CD4-positive, alpha-beta T cell treated with Interferon alpha-2 for 1 hour (primary cell): Measurements from ENCODE around the gene TMEM258.

Experiments
- DNase-seq, 2 donors: peaks; one replicate each; pipeline ENCODE4 v3.0.0-alpha.2; 2020 to 2022

Gene TMEM258

DNA sequence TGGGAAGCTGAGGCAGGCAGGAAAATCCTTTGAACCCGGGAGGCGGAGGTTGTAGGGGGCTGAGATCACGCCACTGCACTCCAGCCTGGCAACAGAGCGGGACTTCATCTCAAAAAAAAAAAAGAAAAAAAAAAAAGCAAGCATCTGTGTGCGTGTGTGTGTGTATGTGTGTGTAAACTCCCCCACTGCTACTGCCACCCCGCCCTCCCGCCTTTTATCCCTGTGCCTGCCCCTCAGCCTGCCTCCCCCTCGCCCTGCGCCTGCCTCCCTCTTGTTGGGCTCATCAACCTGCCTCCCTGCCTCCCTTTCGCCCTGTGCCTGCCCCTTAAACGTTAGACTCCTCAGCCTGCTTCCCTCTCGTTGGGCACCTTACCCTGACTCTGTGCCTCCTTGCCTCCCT lies 18.0 kb downstream of the TMEM258 start:
- no peak for DNase-seq

DNA sequence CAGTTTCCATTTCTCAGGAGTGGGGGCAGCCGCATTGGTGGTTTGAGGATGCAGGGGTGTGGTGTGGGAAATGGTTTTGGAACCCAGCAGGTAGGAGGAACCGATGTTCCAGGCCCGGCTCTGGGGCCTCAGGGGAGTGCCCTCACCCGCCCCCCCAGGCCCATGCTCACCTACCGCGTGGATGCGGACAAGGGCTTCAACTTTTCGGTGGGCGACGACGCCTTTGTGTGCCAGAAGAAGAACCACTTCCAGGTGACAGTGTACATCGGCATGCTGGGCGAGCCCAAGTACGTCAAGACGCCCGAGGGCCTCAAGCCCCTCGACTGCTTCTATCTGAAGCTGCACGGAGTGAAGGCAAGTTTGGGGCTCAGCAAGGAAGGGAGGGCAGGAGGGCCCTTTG lies 18.6 kb downstream of the TMEM258 start:
- no peak for DNase-seq

DNA sequence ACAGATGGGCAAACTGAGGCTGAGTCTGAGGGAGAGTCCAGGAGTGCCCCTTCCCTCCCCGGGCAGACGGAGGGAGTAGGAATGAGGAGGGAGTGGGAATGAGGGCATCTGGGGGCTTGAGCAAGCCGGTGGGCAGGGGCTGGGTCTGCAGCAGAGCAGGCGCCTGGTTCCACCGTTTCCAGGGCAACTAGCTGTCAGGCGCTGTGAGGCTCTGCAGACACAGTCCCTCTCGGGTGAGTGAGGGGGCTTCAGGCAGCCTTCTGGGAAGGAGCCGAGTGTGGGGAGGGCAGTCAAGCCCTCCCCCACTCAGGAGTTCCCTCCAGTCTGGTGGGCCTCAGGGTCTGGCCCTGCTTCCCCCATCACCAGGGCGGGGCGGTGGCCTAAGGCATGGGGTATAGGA lies 19.0 kb downstream of the TMEM258 start:
- DNase-seq: no peak

DNA sequence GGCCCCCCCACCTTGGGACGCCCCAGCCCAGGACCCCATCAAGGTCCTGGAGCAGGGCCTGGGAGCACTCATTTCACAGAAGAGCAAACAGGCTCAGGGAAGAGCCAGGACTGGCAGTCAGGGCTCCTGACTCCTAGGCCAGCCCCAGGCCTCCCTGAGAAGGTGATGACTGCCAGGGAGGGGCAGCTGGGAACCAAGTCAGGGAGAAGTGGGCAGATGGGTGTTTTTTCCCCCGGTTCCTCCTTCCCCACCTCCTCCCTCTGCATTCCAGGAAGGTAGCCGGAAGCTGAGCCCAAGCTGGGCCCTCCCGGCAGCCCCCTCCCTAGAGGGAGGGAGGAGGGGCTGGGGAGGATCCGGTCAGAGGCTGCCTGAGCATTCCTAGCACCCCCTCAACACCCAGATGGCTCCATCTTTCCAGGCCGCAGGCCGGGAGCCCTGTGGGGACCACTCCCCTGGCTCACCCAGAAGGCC lies 20.4 kb downstream of the TMEM258 start:
- no peak for DNase-seq

DNA sequence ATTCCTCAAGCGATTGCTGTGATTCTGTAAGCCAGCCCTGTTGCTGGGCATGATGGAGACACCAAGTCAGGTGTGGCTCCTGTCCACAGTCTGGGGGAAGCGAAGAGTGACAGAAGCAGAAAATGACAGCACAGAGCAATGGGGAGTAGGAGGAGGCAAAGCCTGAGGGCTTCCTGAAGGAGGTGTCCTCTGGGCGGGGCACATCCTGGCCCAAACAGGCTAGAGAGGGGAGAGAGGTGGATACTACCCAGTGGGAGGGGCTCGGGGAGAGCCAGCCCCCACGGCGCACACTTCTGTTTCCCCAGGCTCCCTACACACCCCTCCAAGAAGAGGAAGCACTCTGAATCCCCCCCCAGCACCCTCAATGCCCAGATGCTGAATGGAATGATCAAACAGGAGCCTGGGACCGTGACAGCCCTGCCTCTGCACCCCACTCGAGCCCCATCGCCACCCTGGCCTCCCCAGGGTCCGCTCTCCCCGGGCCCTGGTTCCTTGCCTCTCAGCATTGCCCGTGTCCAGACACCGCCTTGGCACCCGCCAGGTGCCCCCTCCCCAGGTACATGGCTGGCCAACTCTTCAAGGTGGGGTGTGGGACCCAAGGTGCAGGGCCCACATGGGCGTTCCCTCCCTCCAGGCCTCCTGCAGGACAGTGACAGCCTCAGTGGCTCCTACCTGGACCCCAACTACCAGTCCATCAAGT lies 21.1 kb downstream of the TMEM258 start:
- no peak for DNase-seq

DNA sequence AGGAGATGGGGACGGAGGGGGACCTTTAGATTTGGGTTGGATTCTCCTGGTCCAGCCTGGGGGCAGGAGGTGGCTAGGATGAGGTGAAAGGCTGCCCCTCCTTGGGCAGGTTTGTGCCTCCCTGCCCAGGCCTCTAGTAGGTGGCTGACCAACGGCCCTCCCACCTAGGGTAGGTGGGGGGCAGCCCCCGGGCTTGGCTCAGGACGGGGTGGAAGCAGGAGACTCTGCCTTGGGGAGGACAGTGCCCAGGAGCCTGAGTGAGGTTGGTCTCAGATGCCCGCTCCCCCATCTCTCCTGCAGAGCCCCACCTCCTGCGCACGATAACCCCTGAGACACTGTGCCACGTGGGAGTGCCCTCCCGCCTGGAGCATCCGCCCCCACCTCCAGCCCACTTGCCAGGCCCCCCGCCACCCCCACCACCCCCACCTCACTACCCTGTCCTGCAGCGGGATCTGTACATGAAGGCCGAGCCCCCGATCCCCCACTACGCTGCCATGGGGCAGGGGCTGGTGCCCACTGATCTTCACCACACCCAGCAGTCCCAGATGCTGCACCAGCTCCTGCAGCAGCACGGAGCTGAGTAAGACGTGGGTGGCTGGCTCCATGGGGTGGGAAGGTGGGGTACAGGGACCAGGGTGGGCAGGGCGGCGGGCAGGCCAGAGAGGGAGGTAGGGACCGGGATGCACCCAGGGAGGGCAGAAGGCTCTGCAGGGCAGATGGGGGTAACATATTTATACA lies 22.3 kb downstream of the TMEM258 start:
- no peak for DNase-seq

DNA sequence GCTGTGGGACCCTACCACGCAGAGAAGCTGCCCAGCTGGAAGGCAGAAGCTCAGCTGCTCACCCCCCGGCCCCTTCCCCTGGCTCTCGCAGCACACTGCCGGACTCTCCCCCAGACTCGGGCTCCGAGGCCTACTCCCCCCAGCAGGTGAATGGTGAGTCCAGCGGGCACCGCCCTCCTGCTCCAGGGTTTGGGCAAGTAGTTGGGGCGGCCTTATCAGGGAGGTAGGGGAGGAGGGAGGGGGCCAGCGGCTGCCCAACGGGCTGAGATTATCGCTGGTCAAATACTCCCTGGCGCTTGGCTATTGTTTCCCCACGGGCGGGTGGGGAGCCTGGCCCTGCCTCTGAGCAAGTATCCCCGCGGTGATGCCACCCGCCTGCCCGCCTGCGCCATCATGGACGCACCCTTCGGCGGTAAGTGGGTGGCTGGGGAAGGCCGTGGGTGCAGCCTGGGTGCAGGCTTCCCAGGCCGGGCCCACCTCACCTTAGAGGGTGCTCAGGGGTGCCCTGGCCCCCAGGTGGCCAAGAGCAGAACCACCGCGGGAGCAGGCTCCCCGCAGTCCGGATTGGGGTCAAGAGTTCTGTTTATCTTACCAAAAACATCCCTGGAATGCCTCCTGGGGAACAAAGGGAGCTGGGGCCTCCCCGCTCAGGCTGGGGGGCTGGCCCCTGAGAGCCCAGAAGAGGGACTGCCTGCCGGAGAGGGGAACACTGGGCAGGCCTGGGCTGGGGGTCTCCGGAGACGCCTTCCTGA lies 23.1 kb downstream of the TMEM258 start:
- DNase-seq: no peak

DNA sequence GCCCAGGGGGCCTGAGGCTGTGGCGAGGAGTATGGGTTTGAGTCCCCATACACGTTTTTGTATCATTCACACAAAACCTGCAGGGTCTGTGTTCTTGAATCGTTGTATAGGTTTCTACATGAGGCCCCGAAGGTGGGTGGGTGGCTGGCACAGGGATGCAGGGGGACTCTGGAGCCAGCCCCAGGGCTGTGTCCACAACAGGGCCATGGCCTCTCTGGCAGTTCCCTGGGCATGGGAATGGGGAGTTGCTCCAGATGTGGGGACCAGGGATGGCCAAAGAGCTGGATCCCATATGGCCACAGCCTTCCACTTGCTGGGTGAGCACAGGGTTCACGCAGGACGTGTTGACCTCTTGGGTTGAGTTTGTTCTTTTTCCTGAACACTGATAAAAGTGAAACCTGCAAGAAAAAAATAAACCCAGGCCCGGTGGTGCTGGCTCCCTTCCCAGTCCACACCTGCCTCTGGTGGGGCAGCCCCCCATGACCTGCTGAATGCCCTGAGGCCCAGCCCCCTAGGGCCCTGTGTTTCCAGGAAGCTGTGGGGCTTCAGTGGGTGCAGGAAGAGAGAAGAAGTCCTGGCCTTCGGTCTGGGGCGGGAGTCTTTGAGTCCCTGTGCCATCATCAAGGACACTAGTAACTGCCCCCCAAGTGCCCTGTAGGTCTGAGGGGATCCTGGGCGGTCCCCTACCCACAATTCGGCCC lies 23.9 kb downstream of the TMEM258 start:
- no peak for DNase-seq

DNA sequence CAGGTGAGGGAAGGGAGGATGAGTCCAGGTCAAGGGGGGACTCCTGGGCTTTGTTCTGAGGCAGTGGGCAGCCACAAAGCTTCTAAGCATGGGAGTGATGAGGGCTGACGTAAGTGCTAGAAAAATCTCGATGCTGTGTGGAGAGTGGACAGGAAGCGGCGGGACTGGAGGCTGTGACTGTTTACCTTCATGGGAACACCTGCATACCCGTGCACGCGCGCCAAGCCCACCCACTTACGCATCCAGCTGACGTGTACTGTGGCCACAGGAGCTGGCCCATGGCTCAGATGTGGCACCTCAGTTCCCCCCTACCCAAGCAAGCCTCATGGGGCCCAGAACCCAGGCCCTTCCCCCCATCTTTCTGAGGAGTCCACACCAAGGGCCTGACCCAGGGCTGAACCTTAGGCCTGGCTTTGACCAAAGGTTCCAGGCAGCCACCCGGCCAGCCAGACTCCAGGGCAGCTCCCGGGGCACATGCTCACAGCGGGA lies 26.0 kb downstream of the TMEM258 start:
- DNase-seq: no peak

DNA sequence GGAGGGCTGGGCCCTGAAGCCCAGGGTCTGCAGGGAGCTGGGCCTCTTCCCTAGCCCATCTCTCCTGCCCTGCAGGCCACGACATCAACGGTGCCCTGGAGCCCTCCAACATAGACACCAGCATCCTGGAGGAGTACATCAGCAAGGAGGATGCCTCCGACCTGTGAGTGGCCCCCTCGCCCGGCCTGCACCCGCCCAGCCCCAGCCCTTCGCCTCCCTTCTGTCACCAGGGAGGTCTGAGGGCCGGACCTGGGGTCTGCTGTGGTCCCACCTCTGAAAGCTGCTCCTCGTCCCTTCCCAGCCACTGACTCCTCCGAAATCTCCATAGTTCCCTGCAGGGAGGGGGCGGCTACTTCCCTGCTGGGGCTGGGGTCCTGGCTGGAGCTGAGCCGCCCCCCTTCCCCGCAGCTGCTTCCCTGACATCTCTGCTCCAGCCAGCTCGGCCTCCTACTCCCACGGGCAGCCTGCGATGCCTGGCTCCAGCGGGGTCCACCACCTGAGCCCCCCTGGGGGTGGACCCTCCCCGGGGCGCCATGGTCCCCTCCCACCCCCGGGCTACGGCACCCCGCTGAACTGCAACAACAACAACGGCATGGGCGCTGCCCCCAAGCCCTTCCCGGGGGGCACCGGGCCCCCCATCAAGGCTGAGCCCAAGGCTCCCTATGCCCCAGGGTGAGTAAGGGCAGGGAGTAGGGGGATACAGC lies 26.7 kb downstream of the TMEM258 start:
- DNase-seq: no peak

DNA sequence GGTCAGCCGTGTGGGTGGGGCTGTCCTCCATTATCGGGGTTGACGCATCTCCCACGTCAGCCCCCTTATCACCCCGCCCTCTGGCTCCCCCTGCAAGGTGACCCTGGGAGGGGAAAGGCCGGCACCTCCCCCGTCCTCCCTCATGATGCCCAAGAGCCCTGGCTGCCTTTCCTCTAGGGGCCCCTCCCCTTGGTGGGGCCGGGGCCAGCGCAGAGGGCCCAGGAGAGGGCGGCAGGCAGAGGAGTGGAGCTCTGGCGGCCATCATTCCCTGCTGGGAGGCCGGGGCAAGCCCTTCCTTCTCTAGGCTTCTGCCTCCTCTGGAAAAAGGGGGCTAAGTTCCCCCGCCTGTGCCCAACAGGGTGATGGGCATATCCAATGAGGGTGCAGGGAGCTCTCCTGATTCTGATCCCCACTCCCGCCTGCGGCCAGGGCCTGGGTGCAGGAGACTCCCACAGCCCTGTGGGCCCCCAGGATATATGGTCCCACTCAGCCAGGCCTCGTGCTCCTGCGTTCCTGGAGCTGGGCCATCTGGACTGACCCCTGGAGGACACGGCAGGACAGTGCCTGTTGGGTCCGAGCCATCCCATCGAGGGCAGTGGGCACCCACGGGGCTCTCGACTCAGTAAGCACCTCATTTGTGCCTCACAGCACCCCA lies 27.7 kb downstream of the TMEM258 start:
- no peak for DNase-seq

DNA sequence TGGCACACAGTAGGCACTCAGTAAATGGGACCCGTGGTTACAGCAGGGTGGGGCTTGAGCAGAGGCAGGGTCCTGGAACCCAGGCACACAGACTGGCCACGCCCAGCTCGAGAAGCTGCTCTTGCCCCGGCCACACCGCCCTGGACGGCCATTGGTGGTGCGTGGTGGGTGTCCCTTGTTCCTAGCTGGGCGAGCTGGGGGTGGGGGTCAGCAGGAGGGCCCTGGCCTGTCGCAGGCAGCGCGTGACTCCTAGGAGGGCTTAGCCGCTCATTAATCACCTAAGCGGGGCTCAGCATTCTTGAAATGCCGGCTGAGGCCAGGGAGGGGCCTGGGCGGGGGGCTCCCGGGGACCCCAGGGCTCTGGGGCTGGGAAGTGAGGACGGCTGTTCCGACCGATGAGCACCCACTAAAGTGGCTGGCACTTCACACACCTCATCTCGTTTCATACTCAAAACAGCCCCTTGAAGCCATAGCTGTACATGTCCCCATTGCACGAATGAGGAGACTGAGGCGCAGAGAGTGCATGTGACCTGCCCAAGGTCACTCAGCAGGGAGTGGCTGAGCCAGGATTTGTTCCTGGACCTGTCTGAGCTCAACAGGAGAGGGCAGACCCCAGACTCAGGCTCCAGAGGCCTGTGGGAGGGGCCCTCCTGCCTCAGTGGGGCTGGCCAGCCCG lies 28.3 kb downstream of the TMEM258 start:
- no peak for DNase-seq

DNA sequence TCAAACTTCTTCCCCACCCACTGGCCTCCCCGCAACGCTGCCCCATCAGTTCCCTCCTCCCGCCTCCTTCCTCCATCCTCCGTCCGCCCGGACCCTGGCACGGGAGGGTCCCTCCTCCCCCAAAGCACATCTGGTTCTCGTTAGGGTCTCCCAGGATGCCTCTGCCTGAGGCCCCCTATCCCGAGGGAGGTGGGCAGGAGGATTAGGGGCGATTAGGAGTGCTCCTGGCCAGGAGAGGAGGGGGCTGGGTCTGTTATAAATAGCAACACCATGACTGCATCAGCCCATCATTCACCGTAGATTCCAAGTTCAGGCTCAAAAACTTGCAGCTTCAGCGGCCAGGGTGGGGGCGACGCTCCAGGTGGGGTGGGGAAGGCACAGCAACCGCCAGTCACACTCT lies 29.6 kb downstream of the TMEM258 start:
- no peak for DNase-seq

DNA sequence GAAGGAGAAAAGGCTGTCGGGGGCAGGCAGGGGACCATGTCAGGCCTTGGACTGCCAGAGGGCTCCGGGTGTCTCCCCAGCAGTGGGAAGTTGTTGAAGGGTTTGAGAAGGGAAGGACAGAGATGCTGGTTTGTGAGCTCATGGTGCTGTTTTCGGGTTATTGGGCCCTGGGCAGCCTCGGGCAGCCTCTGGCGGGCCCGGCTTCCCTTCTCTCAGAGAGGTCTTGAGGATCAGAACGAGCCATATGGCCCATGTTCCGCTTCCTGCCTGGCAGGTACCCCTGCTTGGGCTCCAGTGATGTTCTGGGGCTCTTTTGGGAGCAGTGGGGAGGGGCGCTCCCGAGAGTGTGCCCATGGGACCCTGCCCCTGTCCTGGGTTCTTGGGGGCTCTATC lies 30.2 kb downstream of the TMEM258 start:
- DNase-seq: no peak

DNA sequence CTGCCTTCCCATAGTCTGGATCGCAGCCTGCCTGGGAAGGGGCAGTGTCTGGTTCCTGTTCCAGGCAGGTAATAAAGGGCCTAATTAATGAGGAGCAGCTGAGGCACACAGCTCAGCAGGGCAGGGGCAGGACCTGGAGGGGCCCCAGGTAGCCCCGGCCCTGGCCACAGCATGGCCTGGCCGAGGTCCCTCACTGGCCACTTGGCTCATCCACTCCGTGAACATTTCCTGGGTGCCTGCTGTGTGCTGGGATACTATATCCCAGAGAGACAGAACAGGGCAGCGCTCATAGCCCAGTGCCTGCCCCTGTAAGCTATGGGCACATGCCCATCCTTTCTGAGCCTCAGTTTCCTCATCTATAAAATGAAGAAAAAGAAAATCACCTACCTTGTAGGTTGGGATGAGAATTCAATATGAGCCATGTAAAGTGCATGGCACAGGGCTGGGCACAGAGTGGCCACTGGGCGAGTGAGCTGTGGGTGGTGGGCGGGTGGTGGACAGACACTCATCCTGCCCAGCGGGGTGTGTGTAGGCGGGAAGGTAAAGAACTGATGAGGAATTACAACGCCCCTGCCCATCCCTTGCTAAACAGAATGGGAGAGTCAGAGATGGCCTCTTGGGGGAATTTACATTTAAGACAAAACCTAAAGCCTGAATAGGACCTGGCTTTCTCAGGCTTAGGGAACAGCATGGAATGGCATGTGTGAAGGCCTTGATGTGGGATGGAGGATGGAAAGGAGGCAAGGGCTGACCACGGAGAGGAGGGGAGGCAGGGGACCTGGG lies 30.8 kb downstream of the TMEM258 start:
- DNase-seq: no peak

DNA sequence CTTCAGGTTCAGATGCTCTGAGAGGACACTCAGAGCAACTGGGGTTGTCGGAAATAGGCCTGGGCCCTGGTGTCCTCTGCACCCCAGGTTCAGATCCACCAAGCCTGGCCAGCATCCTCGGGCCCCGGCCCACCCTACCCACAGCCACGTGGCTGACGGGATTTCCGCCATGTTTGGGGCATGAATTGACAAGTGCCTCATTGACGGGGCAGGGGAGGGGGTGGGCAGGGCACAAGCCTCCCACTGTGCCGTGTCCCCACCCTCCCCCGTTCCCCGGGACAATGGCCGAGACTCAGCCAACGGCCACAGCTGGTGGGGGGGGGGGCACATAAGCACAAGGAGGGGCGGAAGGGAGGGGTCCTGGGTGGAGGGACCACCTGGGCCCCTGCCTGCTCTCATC lies 31.5 kb downstream of the TMEM258 start:
- DNase-seq: no peak

DNA sequence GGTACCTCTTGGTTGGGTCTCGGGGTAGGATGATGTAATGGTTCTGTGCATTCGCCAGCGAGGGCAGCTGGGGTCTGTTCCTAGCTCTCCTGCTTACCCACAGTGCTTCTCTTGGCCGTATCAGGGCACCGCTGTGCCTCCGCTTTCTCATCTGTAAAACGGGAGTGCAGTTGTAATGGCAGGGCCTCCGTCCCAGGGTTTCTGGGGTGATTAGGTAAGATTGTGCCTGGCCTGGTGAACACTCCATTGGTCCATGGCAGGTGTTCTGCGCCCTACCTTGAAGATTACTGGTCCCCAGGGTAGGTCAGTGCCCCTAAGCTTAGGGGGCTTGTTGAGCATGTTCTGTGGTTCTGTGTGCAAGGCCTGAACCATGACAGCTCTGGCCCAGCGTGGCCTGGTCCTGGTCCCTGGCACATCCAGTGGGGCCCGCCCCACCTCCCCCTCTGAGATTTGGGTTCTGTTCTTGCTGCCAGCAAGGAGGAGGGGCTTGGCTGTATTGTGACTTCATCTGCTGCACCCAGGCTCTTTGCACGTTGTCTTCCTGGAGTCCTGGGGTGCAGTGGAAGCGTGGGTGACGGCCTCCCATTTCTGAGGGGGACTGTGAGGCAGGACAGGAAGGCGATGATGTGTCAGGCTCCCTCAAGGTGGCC lies 35.1 kb downstream of the TMEM258 start:
- no peak for DNase-seq

DNA sequence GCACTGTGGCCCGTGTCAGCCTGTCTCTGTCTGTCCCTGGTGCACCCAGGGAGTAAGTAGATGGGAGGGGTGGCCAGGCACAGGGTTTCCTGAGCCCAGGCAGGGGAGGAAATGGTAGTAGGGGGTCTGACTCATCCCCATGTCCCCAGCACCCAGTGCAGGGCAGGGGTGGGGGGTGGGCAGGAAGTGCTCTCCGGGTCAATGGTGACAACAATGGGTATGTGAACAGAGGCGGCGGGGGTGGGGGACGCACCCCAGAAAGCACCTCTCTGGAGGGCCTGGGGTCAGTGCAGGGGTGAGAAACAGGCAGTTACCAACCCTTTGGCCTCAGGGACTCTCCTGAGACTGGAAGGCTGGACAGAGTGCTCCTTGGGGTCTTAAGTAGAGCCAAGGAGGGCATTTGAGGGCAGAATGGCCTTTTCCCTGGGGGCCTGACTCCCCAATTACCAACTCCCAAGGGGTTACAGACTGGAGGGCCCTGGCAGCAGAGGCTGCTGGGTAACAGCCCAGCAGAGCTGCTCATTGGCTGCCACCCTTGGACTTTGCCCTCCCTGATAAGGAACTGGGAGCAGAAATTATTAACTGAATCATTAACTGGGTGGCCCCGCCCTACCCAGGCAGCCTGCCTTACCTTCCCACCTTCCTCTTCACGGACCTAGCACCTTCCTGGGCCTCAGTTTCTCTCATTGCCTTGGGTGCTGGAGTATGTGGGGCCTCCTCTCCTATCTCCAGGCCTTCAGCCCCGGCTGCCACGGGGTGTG lies 35.8 kb downstream of the TMEM258 start:
- DNase-seq: peak in 1 of 2 donors; percentile 21

DNA sequence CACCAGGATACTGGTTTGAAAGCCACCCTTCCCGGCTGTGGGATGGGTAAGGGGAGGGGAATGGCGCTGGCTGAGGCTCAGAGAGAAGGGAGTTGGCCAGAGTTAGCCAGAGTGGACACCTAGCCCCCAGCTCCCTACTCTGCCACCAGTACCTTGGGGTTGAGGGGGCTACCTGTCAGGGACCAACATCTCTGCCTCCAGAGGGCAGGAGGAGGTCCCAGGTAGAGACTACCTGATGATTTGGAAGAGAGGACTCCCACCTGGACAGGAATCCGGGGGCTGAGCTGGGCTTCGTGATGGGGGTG lies 36.3 kb downstream of the TMEM258 start:
- DNase-seq: no peak
